ENCODE measurements around the gene ASPHD2. TPM values are rescaled to one million over a fixed set of nuclear protein-coding genes. Genes with fewer than 3 reads are reported as not detected.

The ASPHD2 gene
- total and polyA plus RNA-seq, 11 donors: 0.07 to 1.5 (median 0.14) TPM; not detected in 2

DNA sequence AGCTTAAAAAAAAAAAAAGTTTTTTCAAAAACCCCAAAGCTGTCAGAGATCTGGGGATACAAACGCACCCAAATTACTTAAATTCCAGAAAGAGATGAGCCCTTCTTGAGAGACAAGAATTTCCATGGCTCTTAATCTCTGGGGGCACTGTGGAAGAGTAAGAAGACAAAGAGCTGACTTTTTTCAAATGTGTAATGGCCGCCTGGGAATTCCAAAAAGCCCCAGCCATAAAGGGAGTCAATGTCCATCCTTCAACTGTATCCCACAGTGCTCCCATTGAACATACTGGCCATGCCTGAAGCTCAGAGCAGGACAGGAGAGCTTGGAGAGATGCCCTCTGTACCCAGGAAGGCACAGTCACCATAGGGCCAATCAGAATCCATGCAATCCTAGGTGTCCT lies 37.4 kb upstream of the ASPHD2 start:
- intact Hi-C loops (cut with DNase I): loop anchor here in 1 of 10 donors (10.0 kb wide), 1 partner anchor 273 kb away; no protein-coding TSS in a partner anchor
- Histone ChIP-seq H3K27ac (no peak overlapping the region), H3K27me3 (peaks cover 0 to 20% (median 2%) of the 10 kb centered on the region in 9 donors), H3K4me1 (no peaks in the 10 kb centered on the region), H3K36me3 (no peaks in the 10 kb centered on the region), H3K4me3 (no peak overlapping the region), H3K9me3 (no peaks in the 10 kb centered on the region)
- no peak for DNase-seq
- no peak for ATAC-seq
- 71 to 80% (median 75%) methylated on average over 2 of the region's 2 CpGs for WGBS, 4 donors
- TF ChIP-seq, protein P1, sequence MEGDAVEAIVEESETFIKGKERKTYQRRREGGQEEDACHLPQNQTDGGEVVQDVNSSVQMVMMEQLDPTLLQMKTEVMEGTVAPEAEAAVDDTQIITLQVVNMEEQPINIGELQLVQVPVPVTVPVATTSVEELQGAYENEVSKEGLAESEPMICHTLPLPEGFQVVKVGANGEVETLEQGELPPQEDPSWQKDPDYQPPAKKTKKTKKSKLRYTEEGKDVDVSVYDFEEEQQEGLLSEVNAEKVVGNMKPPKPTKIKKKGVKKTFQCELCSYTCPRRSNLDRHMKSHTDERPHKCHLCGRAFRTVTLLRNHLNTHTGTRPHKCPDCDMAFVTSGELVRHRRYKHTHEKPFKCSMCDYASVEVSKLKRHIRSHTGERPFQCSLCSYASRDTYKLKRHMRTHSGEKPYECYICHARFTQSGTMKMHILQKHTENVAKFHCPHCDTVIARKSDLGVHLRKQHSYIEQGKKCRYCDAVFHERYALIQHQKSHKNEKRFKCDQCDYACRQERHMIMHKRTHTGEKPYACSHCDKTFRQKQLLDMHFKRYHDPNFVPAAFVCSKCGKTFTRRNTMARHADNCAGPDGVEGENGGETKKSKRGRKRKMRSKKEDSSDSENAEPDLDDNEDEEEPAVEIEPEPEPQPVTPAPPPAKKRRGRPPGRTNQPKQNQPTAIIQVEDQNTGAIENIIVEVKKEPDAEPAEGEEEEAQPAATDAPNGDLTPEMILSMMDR (IDR thresholded peaks at IDR 0.05): no peak
- TF ChIP-seq POLR2A (IDR thresholded peaks at IDR 0.05): no peak

DNA sequence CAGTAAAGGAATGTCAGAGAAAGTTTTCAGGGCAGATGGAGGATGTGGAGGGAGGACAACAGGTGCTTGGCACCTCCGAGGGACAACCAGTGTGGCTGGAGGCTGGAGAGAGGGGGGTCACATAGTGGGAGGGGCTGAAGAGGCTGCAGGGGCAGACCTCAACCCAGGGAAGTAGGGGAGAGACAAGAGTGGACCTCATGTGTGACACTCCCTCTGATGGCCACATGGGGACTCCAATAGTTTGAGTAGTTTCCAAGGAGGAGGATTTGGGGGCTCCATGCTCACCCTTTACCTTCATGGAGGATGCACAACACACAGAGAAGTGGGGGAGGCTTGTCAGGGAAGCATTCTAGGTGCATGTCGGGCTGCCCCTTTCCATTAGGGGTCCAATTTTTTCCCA lies 35.1 kb upstream of the ASPHD2 start:
- Histone ChIP-seq H3K27me3 (peaks cover 0 to 15% (median 0%) of the 10 kb centered on the region in 9 donors), H3K4me1 (no peaks in the 10 kb centered on the region), H3K36me3 (no peaks in the 10 kb centered on the region), H3K4me3 (no peak overlapping the region), H3K9me3 (no peaks in the 10 kb centered on the region), H3K27ac (no peak overlapping the region)
- ATAC-seq (no peak), DNase-seq (no peak)
- intact Hi-C loops (cut with DNase I): loop anchor here in 1 of 10 donors (10.0 kb wide), 1 partner anchor 271 kb away; no protein-coding TSS in a partner anchor
- TF ChIP-seq POLR2A (IDR thresholded peaks at IDR 0.05): no peak
- WGBS, 4 donors: 46 to 67% (median 60%) methylated on average over 2 of the region's 2 CpGs

DNA sequence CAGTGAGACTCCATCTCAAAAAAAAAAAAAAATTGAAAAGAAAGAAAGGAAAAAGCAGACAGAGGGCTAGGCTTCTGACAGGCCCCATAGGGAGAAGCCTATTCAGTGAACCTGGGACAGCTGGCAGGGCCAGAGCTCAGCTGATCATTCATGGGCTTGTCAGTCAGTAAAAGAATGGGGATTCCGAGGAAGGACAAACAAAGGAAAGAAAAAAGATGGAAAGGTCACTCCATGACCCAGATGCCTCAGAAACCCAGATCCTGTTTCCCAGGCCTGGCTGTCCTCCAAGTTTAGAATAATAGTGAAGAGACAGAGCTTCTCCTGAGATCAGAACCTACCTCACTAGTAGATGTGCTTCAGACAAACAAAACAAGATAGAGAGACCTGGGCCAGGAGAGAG lies 34.3 kb upstream of the ASPHD2 start:
- Histone ChIP-seq H3K36me3 (no peaks in the 10 kb centered on the region), H3K27me3 (peaks cover 0 to 13% (median 0%) of the 10 kb centered on the region in 9 donors), H3K4me3 (no peak overlapping the region), H3K9me3 (no peaks in the 10 kb centered on the region), H3K27ac (no peak overlapping the region), H3K4me1 (no peaks in the 10 kb centered on the region)
- no peak for DNase-seq
- TF ChIP-seq, protein P1 (IDR thresholded peaks at IDR 0.05): no peak
- TF ChIP-seq POLR2A (IDR thresholded peaks at IDR 0.05): no peak
- intact Hi-C loops (cut with DNase I): loop anchor here in 5 of 10 donors (5.0 to 10.0 kb wide), 3 partner anchors 68 to 273 kb away; no protein-coding TSS in a partner anchor
- 19 to 42% (median 34%) methylated on average over 1 of the region's 1 CpG for WGBS, 4 donors
- no peak for ATAC-seq

DNA sequence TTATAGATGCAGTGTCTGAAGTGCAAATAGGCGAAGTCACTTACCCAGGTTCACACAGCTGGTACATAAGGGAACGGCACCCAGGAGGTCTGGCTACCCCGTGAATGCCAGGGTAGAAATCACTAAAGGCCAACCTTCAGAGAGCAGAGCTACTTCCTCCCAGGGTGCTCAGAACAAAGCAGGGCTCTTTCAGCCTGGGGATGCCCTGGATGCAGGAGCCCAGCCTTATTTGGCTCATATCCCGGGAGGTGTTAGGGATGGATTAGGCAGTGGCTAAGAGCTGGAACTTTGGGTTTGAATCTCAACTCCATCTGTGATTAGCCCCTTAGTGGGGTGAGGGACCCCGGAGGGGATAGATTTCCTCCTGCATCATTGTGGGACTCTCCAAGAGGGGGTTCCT lies 33.1 kb upstream of the ASPHD2 start:
- H3K4me3 ChIP-seq: no peak overlapping the region
- intact Hi-C loops (cut with DNase I): loop anchor here in 5 of 10 donors (5.0 to 10.0 kb wide), 3 partner anchors 66 to 271 kb away; no protein-coding TSS in a partner anchor
- no peak overlapping the region for H3K27ac ChIP-seq
- H3K27me3 ChIP-seq: peaks cover 0 to 13% (median 0%) of the 10 kb centered on the region in 9 donors
- TF ChIP-seq, protein P1 (IDR thresholded peaks at IDR 0.05): no peak
- no peak for TF ChIP-seq POLR2A (IDR thresholded peaks at IDR 0.05)
- no peaks in the 10 kb centered on the region for H3K4me1 ChIP-seq
- DNase-seq: no peak
- WGBS, 4 donors: 38 to 53% (median 44%) methylated on average over 5 of the region's 5 CpGs
- no peaks in the 10 kb centered on the region for H3K9me3 ChIP-seq
- H3K36me3 ChIP-seq: no peaks in the 10 kb centered on the region
- ATAC-seq: no peak

DNA sequence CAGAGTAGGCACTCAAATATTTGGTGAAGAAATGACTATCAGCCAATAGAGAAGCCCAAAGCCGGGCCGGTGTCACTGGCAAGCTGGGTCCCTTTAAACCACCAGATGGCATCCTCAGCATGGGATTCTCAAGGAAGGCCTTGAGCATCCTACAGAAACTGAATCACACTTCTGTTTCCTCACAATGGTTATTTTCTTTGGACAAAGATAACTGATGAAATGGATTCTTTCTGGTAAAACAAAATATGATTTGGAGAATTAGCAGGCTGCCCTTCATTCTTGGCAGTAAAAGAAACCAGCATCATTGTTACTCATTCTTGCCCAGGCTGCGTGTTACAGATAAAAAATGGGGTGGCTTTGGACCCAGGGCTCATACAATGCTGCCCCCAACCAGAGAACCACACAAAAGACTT lies 30.3 kb upstream of the ASPHD2 start:
- DNase-seq (peak in 4 of 5 donors; percentile 26 to 48 (median 40)), ATAC-seq (peak; percentile 58 to 76 (median 66))
- Histone ChIP-seq H3K4me3 (no peak overlapping the region), H3K4me1 (no peaks in the 10 kb centered on the region), H3K36me3 (no peaks in the 10 kb centered on the region), H3K27me3 (peaks cover 0 to 10% (median 4%) of the 10 kb centered on the region in 9 donors), H3K27ac (no peak overlapping the region), H3K9me3 (no peaks in the 10 kb centered on the region)
- 24 to 31% (median 28%) methylated on average over 3 of the region's 3 CpGs for WGBS, 4 donors
- TF ChIP-seq POLR2A (IDR thresholded peaks at IDR 0.05): no peak
- TF ChIP-seq, protein P1 (IDR thresholded peaks at IDR 0.05): peak; percentile 43 to 71 (median 58)
- intact Hi-C loops (cut with DNase I): loop anchor here in 9 of 10 donors (1.0 to 10.0 kb wide), 5 partner anchors 62 to 269 kb away; no protein-coding TSS in a partner anchor
